SH-SY5Y (cell line): Measurements from ENCODE around the gene NPBWR2.

ENCODE experiments used
- GATA2 ChIP-seq: IDR thresholded peaks from 2 replicates; pipeline ENCODE4 v1.6.1; 2011; ENCODE audit warnings: mild to moderate bottlenecking, low read depth, low read length
- GATA3 ChIP-seq: IDR thresholded peaks from 2 replicates; pipeline ENCODE4 v1.6.1; 2011; ENCODE audit warnings: low read depth, mild to moderate bottlenecking, low read length, moderate library complexity

- TF ChIP-seq GATA2: no peak
- no peak for TF ChIP-seq GATA3
Observed at GRCh38 chr20:64080813-64081623, 26.3 kb downstream of the NPBWR2 start.
